ENCODE results near the gene PPA1.

DNA sequence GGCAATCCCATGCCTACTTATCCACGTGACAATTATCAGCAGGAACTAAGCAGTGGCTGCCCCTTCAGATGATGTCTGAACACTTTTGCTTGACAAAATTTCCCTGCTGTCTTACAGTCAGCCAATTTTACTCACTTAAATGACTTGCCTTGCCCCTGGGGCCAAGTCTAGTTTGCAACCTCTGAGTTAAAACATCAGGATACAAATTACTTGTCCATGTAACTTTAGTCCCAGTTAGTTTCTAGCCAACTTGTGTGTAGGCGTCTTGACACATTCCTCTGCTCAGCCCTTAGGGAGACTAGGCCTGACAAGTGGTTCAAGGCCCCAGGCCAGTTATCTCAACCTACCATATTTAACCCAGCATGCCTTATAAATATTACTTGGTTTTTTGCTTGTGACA is 75.1 kb downstream of the PPA1 start:
- TF ChIP-seq, protein P1, sequence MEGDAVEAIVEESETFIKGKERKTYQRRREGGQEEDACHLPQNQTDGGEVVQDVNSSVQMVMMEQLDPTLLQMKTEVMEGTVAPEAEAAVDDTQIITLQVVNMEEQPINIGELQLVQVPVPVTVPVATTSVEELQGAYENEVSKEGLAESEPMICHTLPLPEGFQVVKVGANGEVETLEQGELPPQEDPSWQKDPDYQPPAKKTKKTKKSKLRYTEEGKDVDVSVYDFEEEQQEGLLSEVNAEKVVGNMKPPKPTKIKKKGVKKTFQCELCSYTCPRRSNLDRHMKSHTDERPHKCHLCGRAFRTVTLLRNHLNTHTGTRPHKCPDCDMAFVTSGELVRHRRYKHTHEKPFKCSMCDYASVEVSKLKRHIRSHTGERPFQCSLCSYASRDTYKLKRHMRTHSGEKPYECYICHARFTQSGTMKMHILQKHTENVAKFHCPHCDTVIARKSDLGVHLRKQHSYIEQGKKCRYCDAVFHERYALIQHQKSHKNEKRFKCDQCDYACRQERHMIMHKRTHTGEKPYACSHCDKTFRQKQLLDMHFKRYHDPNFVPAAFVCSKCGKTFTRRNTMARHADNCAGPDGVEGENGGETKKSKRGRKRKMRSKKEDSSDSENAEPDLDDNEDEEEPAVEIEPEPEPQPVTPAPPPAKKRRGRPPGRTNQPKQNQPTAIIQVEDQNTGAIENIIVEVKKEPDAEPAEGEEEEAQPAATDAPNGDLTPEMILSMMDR (conservative IDR thresholded peaks at IDR 0.05): no peak
- no peak for TF ChIP-seq ZFX (IDR thresholded peaks at IDR 0.05)

Measured in C4-2B (cell line).